Stomach (tissue), 9 donors: ENCODE data around the gene ZNHIT1. TPM values are rescaled to one million over a fixed set of nuclear protein-coding genes. Genes with fewer than 3 reads are reported as not detected.

Experiments
- DNase-seq, 2 donors: peaks; one replicate each; pipeline versions ENCODE4 v3.0.0 to v3.0.0-alpha.2; 2013 to 2019
- H3K27ac ChIP-seq, 5 donors: fragments of 200-600 bp in 4 of 5; sonication (generic) in 4 of 5; one replicate each; pipeline ENCODE4 v1.5.1; 2013 to 2019; ENCODE audit warnings: mild to moderate bottlenecking in 1 of 5, moderate library complexity in 1 of 5
- H3K27me3 ChIP-seq, 3 donors: fragments of 200-600 bp; sonication (generic); one replicate each; pipeline ENCODE4 v1.5.1; 2017 to 2019; ENCODE audit warnings: mixed run types in 1 of 3
- H3K36me3 ChIP-seq, 4 donors: fragments of 200-600 bp; sonication (generic); 1 replicate in 3 of 4; 2 replicates in 1 of 4; pipeline ENCODE4 v1.5.1; 2016 to 2019
- H3K4me1 ChIP-seq, 4 donors: fragments of 200-600 bp; sonication (generic); one replicate each; pipeline ENCODE4 v1.5.1; 2016 to 2019
- H3K4me3 ChIP-seq, 4 donors: fragments of 200-600 bp; sonication (generic) in 3 of 4; one replicate each; pipeline ENCODE4 v1.5.1; 2016 to 2019; ENCODE audit warnings: mild to moderate bottlenecking in 1 of 4
- H3K9me3 ChIP-seq, 4 donors: fragments of 200-600 bp; sonication (generic); one replicate each; pipeline ENCODE4 v1.5.1; 2016 to 2019
- EP300 ChIP-seq: sonication (generic); formaldehyde crosslinking; IDR thresholded peaks from one replicate; pipeline ENCODE4 v1.6.1; 2017; ENCODE audit warnings: antibody characterized with exemption
- POLR2A ChIP-seq, 4 donors: fragments of 450-650 bp; IDR thresholded peaks; one replicate each; pipeline ENCODE4 v1.6.1; 2016; ENCODE audit warnings: antibody characterized with exemption in 4 of 4, control low read depth in 2 of 4, mild to moderate bottlenecking in 1 of 4, moderate library complexity in 1 of 4
- POLR2AphosphoS5 ChIP-seq, 3 donors: sonication (generic); formaldehyde crosslinking; IDR thresholded peaks; one replicate each; pipeline ENCODE4 v1.6.1; 2016; ENCODE audit warnings: antibody characterized with exemption in 3 of 3
- WGBS, 5 donors: extraction: QIAGEN DNeasy Blood & Tissue Kit in 3 of 5; methylation state at CpG; one replicate each; pipeline versions ENCODE4 v1.1.5 to v1.1.7; 2013 to 2018; 5-methylcytosine and 5-hydroxymethylcytosine counted together
- intact Hi-C: fragments of 100-400 bp; cut with DNase I; formaldehyde crosslinking; loops from one replicate; pipeline ENCODE4 v1.15.1; 2023; ENCODE audit warnings: low total_unique reads
- polyA plus RNA-seq, 3 donors: library from polyadenylated mRNA; stranded (reverse); fragments of 200-250 nt; gene quantifications; one replicate each; pipeline ENCODE4 v1.2.3, GENCODE V29; 2013
- total RNA-seq, 5 donors: library from RNA; depleted of rRNA; stranded (reverse); fragments of >200 nt; gene quantifications; one replicate each; pipeline versions ENCODE4 v1.1.0 to v1.2.3, GENCODE V29; 2014 to 2016
- TF ChIP-seq, protein P1 (sequence below), 7 experiments: fragments of 450-650 bp in 4 of 7; fragments of 200-600 bp in 3 of 7; sonication (generic) in 3 of 7; IDR thresholded peaks; one replicate each; pipeline ENCODE4 v1.5.1; 2016 to 2019; ENCODE audit warnings: antibody characterized with exemption in 7 of 7, control low read depth in 2 of 7, mild to moderate bottlenecking in 1 of 7
- donor health status: healthy with polysubstance abuse.
- donor health status: Bipolar disorder and iron deficiency.
- donor health status: healthy.

Gene ZNHIT1
- total and polyA plus RNA-seq, 8 donors: 22.8 to 170 (median 115) TPM

- Histone ChIP-seq H3K4me1 (peaks cover 11 to 13% (median 13%) of the 10 kb centered on the region in 4 donors), H3K9me3 (no peaks in the 10 kb centered on the region), H3K27me3 (peaks cover 0 to 31% (median 19%) of the 10 kb centered on the region in 3 donors), H3K27ac (no peak overlapping the region), H3K36me3 (peaks cover 27 to 55% (median 54%) of the 10 kb centered on the region in 4 donors), H3K4me3 (no peak overlapping the region)
- DNase-seq: no peak
- intact Hi-C loops: no loop called here
- no peak for TF ChIP-seq EP300
- 85 to 90% (median 86%) methylated on average over 31 to 32 of the region's 32 CpGs for WGBS, 5 donors
Measured at GRCh38 chr7:101205901-101206664, 11.9 kb upstream of the ZNHIT1 start.

GRCh38 chr7:101206665-101207042, 11.3 kb upstream of the ZNHIT1 start:
- Histone ChIP-seq H3K9me3 (no peaks in the 10 kb centered on the region), H3K36me3 (peaks cover 33 to 60% (median 60%) of the 10 kb centered on the region in 4 donors), H3K4me1 (peaks cover 6 to 7% (median 7%) of the 10 kb centered on the region in 4 donors), H3K27me3 (peaks cover 0 to 25% (median 14%) of the 10 kb centered on the region in 3 donors), H3K4me3 (no peak overlapping the region), H3K27ac (no peak overlapping the region)
- intact Hi-C loops: no loop called here
- no peak for DNase-seq
- 81 to 91% (median 87%) methylated on average over 19 of the region's 19 CpGs for WGBS, 5 donors
- TF ChIP-seq POLR2A (IDR thresholded peaks at IDR 0.05) (no peak), EP300 (no peak), POLR2AphosphoS5 (IDR thresholded peaks at IDR 0.05) (no peak)
- TF ChIP-seq, protein P1, sequence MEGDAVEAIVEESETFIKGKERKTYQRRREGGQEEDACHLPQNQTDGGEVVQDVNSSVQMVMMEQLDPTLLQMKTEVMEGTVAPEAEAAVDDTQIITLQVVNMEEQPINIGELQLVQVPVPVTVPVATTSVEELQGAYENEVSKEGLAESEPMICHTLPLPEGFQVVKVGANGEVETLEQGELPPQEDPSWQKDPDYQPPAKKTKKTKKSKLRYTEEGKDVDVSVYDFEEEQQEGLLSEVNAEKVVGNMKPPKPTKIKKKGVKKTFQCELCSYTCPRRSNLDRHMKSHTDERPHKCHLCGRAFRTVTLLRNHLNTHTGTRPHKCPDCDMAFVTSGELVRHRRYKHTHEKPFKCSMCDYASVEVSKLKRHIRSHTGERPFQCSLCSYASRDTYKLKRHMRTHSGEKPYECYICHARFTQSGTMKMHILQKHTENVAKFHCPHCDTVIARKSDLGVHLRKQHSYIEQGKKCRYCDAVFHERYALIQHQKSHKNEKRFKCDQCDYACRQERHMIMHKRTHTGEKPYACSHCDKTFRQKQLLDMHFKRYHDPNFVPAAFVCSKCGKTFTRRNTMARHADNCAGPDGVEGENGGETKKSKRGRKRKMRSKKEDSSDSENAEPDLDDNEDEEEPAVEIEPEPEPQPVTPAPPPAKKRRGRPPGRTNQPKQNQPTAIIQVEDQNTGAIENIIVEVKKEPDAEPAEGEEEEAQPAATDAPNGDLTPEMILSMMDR (IDR thresholded peaks at IDR 0.05): no peak

GRCh38 chr7:101207459-101207858, 10.5 kb upstream of the ZNHIT1 start:
- H3K27me3 ChIP-seq: peaks cover 0 to 17% (median 6%) of the 10 kb centered on the region in 3 donors
- H3K4me3 ChIP-seq: no peak overlapping the region
- 84 to 94% (median 93%) methylated on average over 8 to 17 of the region's 17 CpGs for WGBS, 5 donors
- TF ChIP-seq POLR2AphosphoS5 (IDR thresholded peaks at IDR 0.05) (no peak), EP300 (no peak), POLR2A (IDR thresholded peaks at IDR 0.05) (no peak)
- TF ChIP-seq, protein P1 (IDR thresholded peaks at IDR 0.05): no peak
- intact Hi-C loops: no loop called here
- no peaks in the 10 kb centered on the region for H3K4me1 ChIP-seq
- H3K36me3 ChIP-seq: peaks cover 41 to 68% (median 68%) of the 10 kb centered on the region in 4 donors
- H3K27ac ChIP-seq: no peak overlapping the region
- DNase-seq: no peak
- H3K9me3 ChIP-seq: no peaks in the 10 kb centered on the region

GRCh38 chr7:101208794-101209193, 9.2 kb upstream of the ZNHIT1 start:
- H3K9me3 ChIP-seq: no peaks in the 10 kb centered on the region
- no peak overlapping the region for H3K27ac ChIP-seq
- no peak for TF ChIP-seq POLR2A (IDR thresholded peaks at IDR 0.05)
- peaks cover 0 to 4% (median 0%) of the 10 kb centered on the region in 3 donors for H3K27me3 ChIP-seq
- H3K4me1 ChIP-seq: no peaks in the 10 kb centered on the region
- H3K4me3 ChIP-seq: no peak overlapping the region
- WGBS, 5 donors: 89 to 96% (median 92%) methylated on average over 14 of the region's 14 CpGs
- peaks cover 49 to 82% (median 81%) of the 10 kb centered on the region in 4 donors for H3K36me3 ChIP-seq
- intact Hi-C loops: no loop called here
- DNase-seq: no peak

DNA sequence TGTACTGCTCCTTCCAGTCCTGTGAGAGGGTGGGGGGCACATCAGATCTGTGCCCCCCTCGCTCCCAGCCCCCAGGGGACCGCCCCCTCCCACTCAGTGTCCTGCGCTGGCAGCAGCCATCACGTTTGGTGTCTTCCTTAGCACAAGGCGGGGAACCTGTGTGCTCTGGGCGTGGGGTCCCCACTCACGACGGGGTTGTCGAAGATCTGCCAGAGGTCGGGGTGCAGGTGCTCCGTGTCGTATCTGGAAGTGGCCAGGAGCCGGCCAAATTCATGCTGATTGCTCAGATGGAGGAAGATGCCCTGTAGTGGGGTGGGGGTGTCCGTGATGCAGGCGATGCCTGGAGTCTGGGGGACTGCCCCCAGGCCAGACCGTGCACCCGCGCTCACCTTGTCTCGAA, 7.8 kb upstream of the ZNHIT1 start:
- WGBS, 5 donors: 90 to 94% (median 93%) methylated on average over 14 to 19 of the region's 19 CpGs
- H3K27me3 ChIP-seq: no peaks in the 10 kb centered on the region
- intact Hi-C loops: no loop called here

More for the DNA sequence above, 7.8 kb upstream of the ZNHIT1 start:
- Histone ChIP-seq H3K27ac (no peak overlapping the region), H3K36me3 (peaks cover 55 to 95% (median 94%) of the 10 kb centered on the region in 4 donors), H3K4me3 (no peak overlapping the region), H3K4me1 (peaks cover 0 to 7% (median 0%) of the 10 kb centered on the region in 4 donors), H3K9me3 (no peaks in the 10 kb centered on the region)
- TF ChIP-seq POLR2AphosphoS5 (IDR thresholded peaks at IDR 0.05) (no peak), EP300 (no peak), POLR2A (IDR thresholded peaks at IDR 0.05) (no peak)
- TF ChIP-seq, protein P1 (IDR thresholded peaks at IDR 0.05): no peak
- no peak for DNase-seq
